ENCODE data around the gene GUCY1A2.
A peak's percentile ranks its signal among the peaks of the same experiment; 100 is the strongest.

The GUCY1A2 gene

DNA sequence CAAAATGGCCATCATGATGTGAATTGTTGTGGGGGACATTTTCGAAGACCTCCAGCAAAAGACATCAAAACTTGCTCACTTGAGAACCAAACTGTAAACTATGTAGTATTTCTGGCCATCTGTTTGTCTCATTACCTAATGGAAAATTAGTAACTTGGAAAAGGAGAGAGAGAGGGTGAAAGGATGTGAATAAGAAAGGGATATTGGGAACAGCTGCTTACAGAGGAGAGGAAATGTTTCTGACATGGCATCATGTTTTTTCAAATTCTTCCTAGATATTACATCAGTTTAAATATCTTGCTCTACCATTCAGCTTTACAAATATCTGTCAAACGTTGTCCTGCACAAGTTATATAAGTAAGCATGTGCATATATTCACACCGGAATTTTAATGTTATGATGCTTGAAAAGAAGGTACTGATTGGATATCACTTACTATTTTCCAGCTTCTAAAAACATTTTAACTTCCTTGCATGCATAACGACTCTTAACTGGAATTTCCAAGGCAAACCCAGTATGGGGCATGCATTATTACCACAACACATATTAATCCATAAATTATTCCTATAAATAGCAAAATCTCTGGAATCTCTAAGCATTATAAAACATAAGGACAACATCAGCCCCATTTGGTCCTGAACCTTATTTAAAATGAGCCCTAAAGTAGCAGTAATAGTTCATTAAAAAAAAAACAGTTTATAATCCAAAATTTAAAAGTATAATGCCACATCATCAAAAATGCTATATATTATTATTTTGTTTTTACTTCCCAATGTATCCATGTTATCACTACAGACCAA is 20.0 kb downstream of the GUCY1A2 start:
- peaks cover 12% of the 10 kb centered on the region for H3K4me1 ChIP-seq (ENCODE audit: control insufficient read depth, insufficient read depth, low read length)
- no peak overlapping the region for H3K9ac ChIP-seq (ENCODE audit: low read length)
- no peaks in the 10 kb centered on the region for H3K36me3 ChIP-seq (ENCODE audit: control insufficient read depth, insufficient read depth, low read length, severe bottlenecking)
- DNase-seq (ENCODE audit: low read depth): peak; percentile 88
- no peak overlapping the region for H3K4me3 ChIP-seq (ENCODE audit: low read length)
- no peaks in the 10 kb centered on the region for H3K9me3 ChIP-seq (ENCODE audit: control insufficient read depth, low read length)
- no peaks in the 10 kb centered on the region for H3K27me3 ChIP-seq (replicated peaks; ENCODE audit: control insufficient read depth, insufficient read depth, low read length)

- Histone ChIP-seq H3K9me3 (ENCODE audit: control insufficient read depth, low read length) (no peaks in the 10 kb centered on the region), H3K9ac (ENCODE audit: low read length) (no peak overlapping the region), H3K4me1 (ENCODE audit: control insufficient read depth, insufficient read depth, low read length) (peaks cover 12% of the 10 kb centered on the region), H3K27me3 (replicated peaks; ENCODE audit: control insufficient read depth, insufficient read depth, low read length) (no peaks in the 10 kb centered on the region), H3K4me3 (ENCODE audit: low read length) (no peak overlapping the region), H3K36me3 (ENCODE audit: control insufficient read depth, insufficient read depth, low read length, severe bottlenecking) (no peaks in the 10 kb centered on the region)
- DNase-seq (ENCODE audit: low read depth): no peak
Measured at GRCh38 chr11:106997227-106997626, 21.0 kb downstream of the GUCY1A2 start.

DNA sequence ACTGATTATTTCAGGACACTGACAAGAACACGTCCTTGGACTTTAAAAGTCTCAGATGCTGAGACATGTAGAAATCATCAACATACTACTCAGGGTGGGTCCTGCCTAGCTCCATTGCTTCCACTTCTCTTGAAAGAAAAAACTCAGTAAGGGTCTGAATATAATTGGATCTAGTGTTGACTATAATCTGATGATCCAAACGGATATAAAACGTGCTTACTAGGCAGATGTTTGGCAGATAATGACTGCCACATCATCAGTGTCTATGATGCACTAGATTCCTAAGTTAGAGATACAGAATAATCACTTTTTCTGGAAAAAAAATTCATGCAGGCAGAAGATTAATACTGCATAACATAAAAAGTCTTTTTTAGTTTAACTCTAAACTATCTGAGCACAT is 21.6 kb downstream of the GUCY1A2 start:
- Histone ChIP-seq H3K36me3 (ENCODE audit: control insufficient read depth, insufficient read depth, low read length, severe bottlenecking) (no peaks in the 10 kb centered on the region), H3K4me3 (ENCODE audit: low read length) (no peak overlapping the region), H3K4me1 (ENCODE audit: control insufficient read depth, insufficient read depth, low read length) (peaks cover 12% of the 10 kb centered on the region), H3K9ac (ENCODE audit: low read length) (no peak overlapping the region), H3K9me3 (ENCODE audit: control insufficient read depth, low read length) (no peaks in the 10 kb centered on the region), H3K27me3 (replicated peaks; ENCODE audit: control insufficient read depth, insufficient read depth, low read length) (no peaks in the 10 kb centered on the region)
- no peak for DNase-seq (ENCODE audit: low read depth)

- H3K27me3 ChIP-seq (replicated peaks; ENCODE audit: control insufficient read depth, insufficient read depth, low read length): no peaks in the 10 kb centered on the region
- no peak overlapping the region for H3K4me3 ChIP-seq (ENCODE audit: low read length)
- H3K9me3 ChIP-seq (ENCODE audit: control insufficient read depth, low read length): no peaks in the 10 kb centered on the region
- H3K9ac ChIP-seq (ENCODE audit: low read length): no peak overlapping the region
- no peaks in the 10 kb centered on the region for H3K36me3 ChIP-seq (ENCODE audit: control insufficient read depth, insufficient read depth, low read length, severe bottlenecking)
- DNase-seq (ENCODE audit: low read depth): no peak
- peaks cover 37% of the 10 kb centered on the region for H3K4me1 ChIP-seq (ENCODE audit: control insufficient read depth, insufficient read depth, low read length)
Measured at GRCh38 chr11:106990331-106990730, 27.9 kb downstream of the GUCY1A2 start.

DNA sequence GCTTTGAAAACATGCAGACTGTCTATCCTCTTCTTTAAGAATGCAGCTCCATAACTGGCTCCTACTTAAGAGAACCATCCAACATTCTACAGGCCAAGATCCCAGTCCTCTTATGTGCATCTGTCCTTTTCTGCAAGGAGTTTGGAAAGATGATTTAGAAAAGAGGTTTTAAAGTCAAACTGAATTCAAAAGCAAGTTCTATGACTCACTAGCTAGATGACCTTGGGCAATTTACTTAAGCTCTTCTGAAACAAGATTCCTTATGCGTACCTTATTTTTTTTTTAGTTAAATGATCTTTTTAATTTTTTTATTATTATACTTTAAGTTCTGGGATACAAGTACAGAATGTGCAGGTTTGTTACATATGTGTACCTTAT is 29.2 kb downstream of the GUCY1A2 start:
- H3K4me3 ChIP-seq (ENCODE audit: low read length): peak overlapping the region; percentile 10
- peaks cover 39% of the 10 kb centered on the region for H3K4me1 ChIP-seq (ENCODE audit: control insufficient read depth, insufficient read depth, low read length)
- DNase-seq (ENCODE audit: low read depth): peak; percentile 72
- no peaks in the 10 kb centered on the region for H3K36me3 ChIP-seq (ENCODE audit: control insufficient read depth, insufficient read depth, low read length, severe bottlenecking)
- H3K27me3 ChIP-seq (replicated peaks; ENCODE audit: control insufficient read depth, insufficient read depth, low read length): no peaks in the 10 kb centered on the region
- H3K9ac ChIP-seq (ENCODE audit: low read length): peak overlapping the region; percentile 74
- H3K9me3 ChIP-seq (ENCODE audit: control insufficient read depth, low read length): no peaks in the 10 kb centered on the region

GRCh38 chr11:106988151-106989077 is 29.9 kb downstream of the GUCY1A2 start:
- no peaks in the 10 kb centered on the region for H3K9me3 ChIP-seq (ENCODE audit: control insufficient read depth, low read length)
- no peaks in the 10 kb centered on the region for H3K36me3 ChIP-seq (ENCODE audit: control insufficient read depth, insufficient read depth, low read length, severe bottlenecking)
- H3K4me3 ChIP-seq (ENCODE audit: low read length): peak overlapping the region; percentile 10
- peak; percentile 74 for DNase-seq (ENCODE audit: low read depth)
- H3K4me1 ChIP-seq (ENCODE audit: control insufficient read depth, insufficient read depth, low read length): peaks cover 46% of the 10 kb centered on the region
- no peaks in the 10 kb centered on the region for H3K27me3 ChIP-seq (replicated peaks; ENCODE audit: control insufficient read depth, insufficient read depth, low read length)
- H3K9ac ChIP-seq (ENCODE audit: low read length): peak overlapping the region; percentile 74

DNA sequence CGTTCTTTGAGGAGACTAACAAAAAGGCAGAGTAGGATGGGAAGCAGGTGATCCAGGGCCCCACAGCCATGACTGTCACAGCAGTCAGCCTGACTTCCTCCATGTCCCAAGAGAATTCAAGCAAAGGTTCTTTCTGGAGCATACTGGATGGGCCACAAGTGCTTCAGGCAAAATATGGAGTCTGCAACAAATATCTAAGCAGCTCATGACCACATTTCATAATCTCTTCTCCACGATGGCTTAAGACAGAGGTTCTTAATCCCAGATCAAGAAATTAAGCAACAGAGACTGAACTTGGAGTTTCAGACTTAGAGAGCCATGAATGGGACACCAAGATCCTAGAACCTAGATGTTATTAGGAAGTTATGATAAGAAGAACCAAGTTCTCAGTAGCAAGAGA is 31.6 kb downstream of the GUCY1A2 start:
- no peaks in the 10 kb centered on the region for H3K36me3 ChIP-seq (ENCODE audit: control insufficient read depth, insufficient read depth, low read length, severe bottlenecking)
- H3K9ac ChIP-seq (ENCODE audit: low read length): no peak overlapping the region
- peak; percentile 34 for DNase-seq (ENCODE audit: low read depth)
- H3K27me3 ChIP-seq (replicated peaks; ENCODE audit: control insufficient read depth, insufficient read depth, low read length): no peaks in the 10 kb centered on the region
- H3K4me1 ChIP-seq (ENCODE audit: control insufficient read depth, insufficient read depth, low read length): peaks cover 47% of the 10 kb centered on the region
- H3K4me3 ChIP-seq (ENCODE audit: low read length): no peak overlapping the region
- no peaks in the 10 kb centered on the region for H3K9me3 ChIP-seq (ENCODE audit: control insufficient read depth, low read length)

DNA sequence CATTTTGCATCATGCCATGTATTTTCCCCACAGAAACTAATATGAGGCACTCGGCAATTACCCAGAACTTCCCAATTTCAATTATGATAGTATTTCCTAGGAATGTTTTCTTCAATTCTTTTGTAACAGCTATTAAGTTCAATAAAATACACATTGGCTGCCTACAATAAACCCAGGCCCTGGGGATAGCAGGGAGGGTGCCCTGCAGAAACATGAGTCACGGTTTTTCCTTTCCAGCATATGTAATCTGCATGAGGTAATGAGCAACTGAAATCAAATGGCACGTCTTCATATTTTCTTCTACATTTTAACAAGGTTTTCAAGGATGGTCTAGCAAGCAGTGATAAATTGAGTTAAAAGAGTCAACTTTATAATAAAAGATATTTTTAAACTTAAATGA is 32.0 kb downstream of the GUCY1A2 start:
- Histone ChIP-seq H3K4me3 (ENCODE audit: low read length) (peak overlapping the region; percentile 25), H3K4me1 (ENCODE audit: control insufficient read depth, insufficient read depth, low read length) (peaks cover 47% of the 10 kb centered on the region), H3K36me3 (ENCODE audit: control insufficient read depth, insufficient read depth, low read length, severe bottlenecking) (no peaks in the 10 kb centered on the region), H3K27me3 (replicated peaks; ENCODE audit: control insufficient read depth, insufficient read depth, low read length) (no peaks in the 10 kb centered on the region), H3K9ac (ENCODE audit: low read length) (no peak overlapping the region), H3K9me3 (ENCODE audit: control insufficient read depth, low read length) (no peaks in the 10 kb centered on the region)
- DNase-seq (ENCODE audit: low read depth): peak; percentile 85

DNA sequence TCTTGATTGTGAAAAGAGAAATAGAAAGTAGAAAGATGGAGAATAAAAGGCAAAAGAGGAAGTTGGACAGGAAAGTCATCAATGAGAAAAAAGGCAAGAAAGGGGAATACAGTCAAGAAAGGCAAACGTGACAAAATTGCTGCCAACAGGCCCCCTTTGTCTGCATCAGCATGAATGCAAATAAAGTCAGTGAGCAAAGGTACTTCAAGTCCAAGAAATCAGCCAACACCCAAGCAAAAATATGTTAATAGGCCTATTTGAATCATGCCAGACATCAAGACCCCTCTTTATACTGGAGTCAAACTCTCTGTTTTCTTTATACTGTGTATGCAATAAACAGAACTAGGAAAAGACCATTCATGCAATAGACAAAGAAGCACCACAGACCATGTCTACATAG is 34.3 kb downstream of the GUCY1A2 start:
- H3K4me3 ChIP-seq (ENCODE audit: low read length): peak overlapping the region; percentile 28
- no peaks in the 10 kb centered on the region for H3K27me3 ChIP-seq (replicated peaks; ENCODE audit: control insufficient read depth, insufficient read depth, low read length)
- peak overlapping the region; percentile 13 for H3K9ac ChIP-seq (ENCODE audit: low read length)
- no peaks in the 10 kb centered on the region for H3K9me3 ChIP-seq (ENCODE audit: control insufficient read depth, low read length)
- H3K36me3 ChIP-seq (ENCODE audit: control insufficient read depth, insufficient read depth, low read length, severe bottlenecking): no peaks in the 10 kb centered on the region
- DNase-seq (ENCODE audit: low read depth): no peak
- peaks cover 42% of the 10 kb centered on the region for H3K4me1 ChIP-seq (ENCODE audit: control insufficient read depth, insufficient read depth, low read length)

DNA sequence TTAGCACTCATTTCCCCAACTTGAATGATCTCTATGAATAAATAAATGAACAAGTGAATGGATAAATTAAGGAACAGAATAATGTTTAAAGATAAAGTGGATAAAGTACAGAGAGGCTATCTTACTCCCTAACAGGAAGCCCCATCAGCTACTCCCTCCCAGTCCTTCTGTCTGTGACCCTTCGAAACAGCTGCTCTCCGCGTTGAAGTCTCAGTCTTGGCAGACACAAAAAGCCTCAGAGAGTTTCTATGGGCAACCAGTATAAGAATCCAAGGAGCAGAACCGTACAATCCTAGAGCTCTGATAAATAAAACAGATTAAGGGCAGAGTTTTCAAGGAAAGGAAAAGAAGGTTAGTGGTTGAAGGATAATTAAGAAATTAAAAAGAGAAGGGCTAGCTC is 35.0 kb downstream of the GUCY1A2 start:
- peaks cover 36% of the 10 kb centered on the region for H3K4me1 ChIP-seq (ENCODE audit: control insufficient read depth, insufficient read depth, low read length)
- H3K27me3 ChIP-seq (replicated peaks; ENCODE audit: control insufficient read depth, insufficient read depth, low read length): no peaks in the 10 kb centered on the region
- peak overlapping the region; percentile 28 for H3K4me3 ChIP-seq (ENCODE audit: low read length)
- no peaks in the 10 kb centered on the region for H3K9me3 ChIP-seq (ENCODE audit: control insufficient read depth, low read length)
- DNase-seq (ENCODE audit: low read depth): no peak
- peak overlapping the region; percentile 13 for H3K9ac ChIP-seq (ENCODE audit: low read length)
- no peaks in the 10 kb centered on the region for H3K36me3 ChIP-seq (ENCODE audit: control insufficient read depth, insufficient read depth, low read length, severe bottlenecking)

DNA sequence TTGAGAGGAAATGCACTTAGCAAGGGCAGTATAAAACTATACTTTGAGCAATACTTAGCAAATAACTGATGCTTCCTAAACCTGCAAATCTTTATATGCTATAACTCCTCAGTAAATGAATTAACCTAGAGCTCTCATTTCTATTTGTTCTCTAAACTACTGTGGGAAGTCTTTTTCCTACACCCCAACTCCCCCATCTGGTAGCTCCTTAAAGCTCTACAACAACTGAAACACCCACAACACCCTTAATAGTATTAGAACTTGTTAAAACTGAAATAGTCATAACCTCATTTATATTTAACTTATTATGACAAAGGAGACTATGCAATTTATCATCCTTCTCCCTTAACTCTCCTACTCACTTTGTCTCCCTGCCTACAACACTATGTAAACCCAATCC is 43.4 kb downstream of the GUCY1A2 start:
- H3K9ac ChIP-seq (ENCODE audit: low read length): no peak overlapping the region
- H3K27me3 ChIP-seq (replicated peaks; ENCODE audit: control insufficient read depth, insufficient read depth, low read length): no peaks in the 10 kb centered on the region
- H3K4me3 ChIP-seq (ENCODE audit: low read length): no peak overlapping the region
- peaks cover 14% of the 10 kb centered on the region for H3K4me1 ChIP-seq (ENCODE audit: control insufficient read depth, insufficient read depth, low read length)
- no peak for DNase-seq (ENCODE audit: low read depth)
- H3K36me3 ChIP-seq (ENCODE audit: control insufficient read depth, insufficient read depth, low read length, severe bottlenecking): no peaks in the 10 kb centered on the region
- H3K9me3 ChIP-seq (ENCODE audit: control insufficient read depth, low read length): no peaks in the 10 kb centered on the region

All from adipocyte (in vitro differentiated cells).